ENCODE data around the gene ARHGAP22.

- peak in 2 of 12 donors; percentile 24 to 27 for TF ChIP-seq CTCF (IDR thresholded peaks at IDR 0.05)
- no peak for TF ChIP-seq POLR2A (IDR thresholded peaks at IDR 0.05)
Observed at GRCh38 chr10:48614481-48615390, 9.9 kb upstream of the ARHGAP22 start.

All from heart left ventricle (tissue), 13 donors.